ENCODE measurements around the gene PDE3A.
"Not testable (repeated sequence)": the region's sequence is repeated elsewhere in the genome, so short reads cannot be mapped to it uniquely, and the experiment has no call there.

DNA sequence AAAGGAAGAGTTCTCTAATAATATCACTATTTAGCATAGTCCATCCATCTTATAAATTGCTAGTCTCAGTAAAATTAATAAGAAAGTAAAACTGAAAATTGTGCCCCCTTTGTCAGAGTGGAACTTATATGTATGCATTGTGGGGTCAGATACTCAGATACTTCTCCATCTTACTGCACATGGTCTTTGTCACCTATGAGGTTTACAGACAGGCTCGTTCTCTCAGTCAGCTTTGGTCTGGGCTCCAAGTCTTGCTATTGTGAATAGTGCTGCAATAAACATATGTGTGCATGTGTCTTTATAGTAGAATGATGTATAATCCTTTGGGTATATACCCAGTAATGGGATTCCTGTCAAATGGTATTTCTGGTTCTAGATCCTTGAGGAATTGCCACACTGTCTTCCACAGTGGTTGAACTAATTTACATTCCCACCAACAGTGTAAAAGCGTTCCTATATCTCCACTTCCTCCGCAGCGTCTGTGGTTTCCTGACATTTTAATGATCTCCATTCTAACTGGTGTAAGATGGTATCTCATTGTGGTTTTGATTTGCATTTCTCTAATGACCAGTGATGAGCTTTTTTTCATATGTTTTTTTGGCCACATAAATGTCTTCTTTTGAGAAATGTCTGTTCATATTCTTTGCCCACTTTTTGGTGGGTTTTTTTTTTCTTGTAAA, 37.4 kb upstream of the PDE3A start:
- TF ChIP-seq, protein P1, sequence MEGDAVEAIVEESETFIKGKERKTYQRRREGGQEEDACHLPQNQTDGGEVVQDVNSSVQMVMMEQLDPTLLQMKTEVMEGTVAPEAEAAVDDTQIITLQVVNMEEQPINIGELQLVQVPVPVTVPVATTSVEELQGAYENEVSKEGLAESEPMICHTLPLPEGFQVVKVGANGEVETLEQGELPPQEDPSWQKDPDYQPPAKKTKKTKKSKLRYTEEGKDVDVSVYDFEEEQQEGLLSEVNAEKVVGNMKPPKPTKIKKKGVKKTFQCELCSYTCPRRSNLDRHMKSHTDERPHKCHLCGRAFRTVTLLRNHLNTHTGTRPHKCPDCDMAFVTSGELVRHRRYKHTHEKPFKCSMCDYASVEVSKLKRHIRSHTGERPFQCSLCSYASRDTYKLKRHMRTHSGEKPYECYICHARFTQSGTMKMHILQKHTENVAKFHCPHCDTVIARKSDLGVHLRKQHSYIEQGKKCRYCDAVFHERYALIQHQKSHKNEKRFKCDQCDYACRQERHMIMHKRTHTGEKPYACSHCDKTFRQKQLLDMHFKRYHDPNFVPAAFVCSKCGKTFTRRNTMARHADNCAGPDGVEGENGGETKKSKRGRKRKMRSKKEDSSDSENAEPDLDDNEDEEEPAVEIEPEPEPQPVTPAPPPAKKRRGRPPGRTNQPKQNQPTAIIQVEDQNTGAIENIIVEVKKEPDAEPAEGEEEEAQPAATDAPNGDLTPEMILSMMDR (IDR thresholded peaks at IDR 0.05) = not testable (repeated sequence)
- TF ChIP-seq EP300 (IDR thresholded peaks at IDR 0.05; ENCODE audit: low read depth) = not testable (repeated sequence)

Data from transverse colon (tissue), 3 donors.